Endometrial microvascular endothelial cells (primary cell): ENCODE data around the gene WTAP. TPM values are rescaled to one million over a fixed set of nuclear protein-coding genes. Genes with fewer than 3 reads are reported as not detected.
"Not testable (repeated sequence)": the region's sequence is repeated elsewhere in the genome, so short reads cannot be mapped to it uniquely, and the experiment has no call there.

Experiments
- in situ Hi-C: cut with HindIII; loops from 2 replicates; pipeline ENCODE4 v1.10.0; 2017; ENCODE audit warnings: low sequenced_read_pairs, low pct_unique_long_range_greater_than_20kb; ENCODE audit errors: inconsistent ontology term
- total RNA-seq: library from RNA; depleted of rRNA; stranded (reverse); fragments of >200 nt; gene quantifications from one replicate; pipeline ENCODE4 v1.2.3, GENCODE V29; 2015; ENCODE audit errors: inconsistent ontology term

The WTAP gene
- total RNA-seq, 1 donor from 2014 or later: 52.8 TPM

DNA sequence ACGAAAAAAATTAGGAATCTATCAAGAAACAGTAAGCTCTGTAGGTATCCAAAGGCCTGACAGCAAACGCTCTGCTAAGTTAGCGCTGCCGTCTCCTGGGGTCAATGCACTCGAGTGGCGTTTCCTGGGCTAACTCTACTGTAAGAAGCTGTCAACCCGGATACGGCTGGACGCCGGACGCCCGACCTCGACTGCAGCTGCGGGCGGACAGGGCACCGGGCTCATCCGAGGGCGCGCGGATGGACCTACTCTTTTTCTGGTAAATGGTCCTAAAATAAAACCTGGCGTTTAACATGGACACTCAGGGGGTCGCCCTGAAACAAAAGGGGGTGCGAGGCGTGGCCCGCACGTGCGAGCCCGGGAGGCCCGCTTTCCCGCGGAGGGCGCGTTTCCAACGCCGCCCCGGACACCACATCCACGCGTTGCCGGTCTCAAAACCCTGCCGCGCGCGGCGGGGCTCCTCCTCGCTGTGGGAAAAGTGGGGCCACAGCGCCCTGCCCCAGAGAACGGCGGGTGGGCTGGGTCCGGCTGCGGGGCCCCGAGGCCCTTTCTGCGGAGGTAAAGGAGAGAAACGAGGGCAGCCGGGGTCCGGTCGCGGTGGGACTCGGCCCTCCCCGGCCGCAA, 61.6 kb downstream of the WTAP start:
- in situ Hi-C loops: no loop called here

DNA sequence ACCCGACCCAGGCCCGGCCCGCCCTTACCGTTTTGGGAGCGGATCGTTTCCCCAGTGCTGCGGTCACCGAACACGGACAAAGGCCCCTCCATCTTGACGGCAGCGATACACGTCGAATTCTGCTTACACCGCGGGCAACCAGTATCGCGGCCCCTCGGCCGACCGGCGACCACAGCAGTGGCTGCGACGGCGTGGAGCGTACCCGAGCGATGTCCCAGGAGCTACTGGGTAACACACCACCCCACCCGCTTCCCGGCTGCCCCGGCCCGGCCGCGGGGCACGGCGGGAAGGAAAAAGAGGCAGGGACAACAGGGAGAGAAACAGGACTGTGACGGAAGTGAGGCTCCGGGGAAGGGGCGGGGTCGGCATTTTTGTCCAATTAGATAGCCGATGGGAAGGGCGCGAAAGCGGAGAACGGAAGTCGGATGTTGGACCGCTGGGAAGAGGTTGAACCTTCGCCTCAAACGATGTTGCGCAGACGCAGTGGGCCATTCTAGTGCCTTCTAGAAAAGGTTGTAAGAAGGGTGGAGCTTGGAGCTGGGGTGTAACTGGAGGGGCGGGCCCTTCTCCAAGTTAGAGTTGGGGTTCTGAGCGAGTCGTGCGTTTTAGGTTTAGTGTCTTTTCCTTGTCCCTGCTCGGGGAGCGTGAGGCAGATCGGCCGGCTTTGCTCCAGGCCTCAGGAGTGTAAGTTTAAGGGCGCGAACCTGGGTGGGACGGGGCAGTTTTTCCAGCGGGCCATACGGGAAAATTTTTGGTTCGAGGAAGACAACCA, 62.3 kb downstream of the WTAP start, which contains the start of gene TCP1:
TSS of gene TCP1 (minus strand) at position 226 of the 772 bp plus-strand sequence. CDS start at position 92, 134 bp downstream.
- in situ Hi-C loops: no loop called here

- in situ Hi-C loops: no loop called here
Measured at GRCh38 chr6:159790149-159790955, 63.0 kb downstream of the WTAP start, which contains the start of gene MRPL18. Gene MRPL18, plus strand, starts transcription at chr6:159790467. Its CDS starts 121 bp downstream, at chr6:159790588.

DNA sequence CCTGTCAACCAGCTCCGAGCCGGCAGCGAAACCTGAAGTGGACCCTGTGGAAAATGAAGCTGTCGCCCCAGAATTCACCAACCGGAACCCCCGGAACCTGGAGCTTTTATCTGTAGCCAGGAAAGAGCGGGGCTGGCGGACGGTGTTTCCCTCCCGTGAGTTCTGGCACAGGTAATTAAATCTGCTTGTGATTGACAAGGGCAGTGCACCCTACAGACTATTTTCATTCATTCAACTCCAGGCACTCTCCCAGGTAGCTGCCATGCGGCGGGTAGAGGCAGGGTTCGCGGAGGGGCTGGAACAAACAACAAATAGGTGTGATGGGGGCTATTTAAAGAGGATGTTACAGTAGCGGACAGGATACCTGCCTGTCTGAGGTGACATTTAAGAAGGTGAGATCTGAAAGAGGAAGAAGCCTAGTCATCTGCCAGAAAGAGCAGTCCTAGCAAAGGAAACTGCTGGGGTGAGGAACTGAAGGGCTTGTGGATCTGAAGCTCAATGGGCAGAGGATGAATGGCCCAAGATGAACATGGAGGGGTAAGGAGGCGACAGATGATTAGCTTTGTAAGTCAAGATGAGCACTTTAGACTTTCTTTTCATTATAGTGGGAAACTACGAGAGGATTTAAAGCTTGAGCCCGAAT, 63.8 kb downstream of the WTAP start:
- in situ Hi-C loops: no loop called here

- in situ Hi-C loops: not testable (repeated sequence)
Measured at GRCh38 chr6:159794976-159795375, 67.7 kb downstream of the WTAP start.

DNA sequence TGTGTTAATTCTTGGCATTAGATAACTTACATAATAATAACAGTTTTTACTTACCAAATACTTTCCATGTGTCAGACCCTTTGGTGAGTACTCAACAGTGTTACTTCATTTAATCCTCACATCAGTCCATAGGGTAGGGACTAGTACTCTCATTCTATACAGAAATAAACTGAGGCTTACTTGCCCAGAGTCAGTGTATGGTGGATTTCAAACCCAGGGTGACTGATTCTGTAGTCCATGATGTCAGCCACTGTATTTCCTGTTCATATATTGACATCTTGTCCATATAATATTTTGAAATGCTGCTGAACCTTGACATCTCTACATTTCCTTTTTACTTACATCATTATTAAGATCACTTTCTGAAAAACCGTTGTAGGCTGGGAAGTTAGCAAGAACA, 70.2 kb downstream of the WTAP start:
- in situ Hi-C loops: no loop called here

DNA sequence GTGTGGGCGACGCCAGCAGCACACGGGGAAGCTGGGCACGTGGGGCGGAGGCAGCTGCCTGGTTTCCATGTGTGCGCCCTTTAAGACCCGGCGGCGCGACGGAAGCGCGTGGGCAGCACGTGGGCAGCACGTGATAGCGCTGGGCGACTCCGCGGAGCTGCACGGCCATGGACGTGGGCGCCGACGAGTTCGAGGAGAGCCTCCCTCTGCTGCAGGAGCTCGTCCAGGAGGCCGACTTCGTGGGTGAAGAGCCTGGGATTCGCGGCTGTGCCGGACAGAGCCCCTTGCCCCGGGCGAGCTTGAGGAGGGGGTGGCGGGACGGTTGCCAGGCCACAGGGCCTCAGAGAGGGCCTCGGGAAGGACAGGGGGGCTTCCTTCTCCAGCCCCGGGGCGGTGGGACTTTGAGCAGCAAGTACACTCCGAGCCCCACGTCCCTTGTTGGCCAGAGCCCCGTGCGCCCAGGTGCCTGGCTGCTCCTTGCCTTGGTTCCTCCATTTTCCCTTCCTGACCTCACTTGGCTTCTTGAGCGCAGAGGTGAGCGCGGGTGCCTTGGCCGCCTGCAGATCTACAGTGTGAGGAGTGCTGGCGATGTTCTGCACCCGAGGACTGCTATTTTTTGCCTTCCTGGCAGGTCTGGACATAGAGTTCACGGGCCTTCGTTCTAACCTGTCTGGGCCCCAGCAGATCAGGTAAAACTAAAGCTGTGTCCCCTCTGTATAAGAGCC, 73.0 kb downstream of the WTAP start, which contains the start of gene PNLDC1:
TSS of gene PNLDC1 (plus strand) at position 136 of the 725 bp plus-strand sequence. CDS start at position 168, 32 bp downstream.
- in situ Hi-C loops: no loop called here

DNA sequence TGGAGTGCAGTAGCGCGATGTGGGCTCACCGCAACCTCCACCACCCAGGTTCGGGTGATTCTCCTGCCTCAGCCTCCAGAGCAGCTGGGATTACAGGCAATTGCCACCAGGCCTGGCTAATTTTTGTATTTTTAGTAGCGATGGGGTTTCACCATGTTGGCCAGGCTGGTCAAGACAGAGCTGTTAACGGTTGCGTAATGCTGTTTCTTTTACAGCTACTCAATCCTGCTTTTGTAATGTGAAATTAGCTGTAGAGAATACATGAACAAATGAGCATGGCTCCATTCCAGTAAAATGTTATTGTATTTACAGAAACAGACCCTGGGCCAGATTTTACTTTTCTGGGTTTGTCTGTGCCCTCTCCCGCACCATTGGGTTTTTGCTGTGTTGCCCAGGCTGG, 74.6 kb downstream of the WTAP start:
- in situ Hi-C loops: no loop called here

DNA sequence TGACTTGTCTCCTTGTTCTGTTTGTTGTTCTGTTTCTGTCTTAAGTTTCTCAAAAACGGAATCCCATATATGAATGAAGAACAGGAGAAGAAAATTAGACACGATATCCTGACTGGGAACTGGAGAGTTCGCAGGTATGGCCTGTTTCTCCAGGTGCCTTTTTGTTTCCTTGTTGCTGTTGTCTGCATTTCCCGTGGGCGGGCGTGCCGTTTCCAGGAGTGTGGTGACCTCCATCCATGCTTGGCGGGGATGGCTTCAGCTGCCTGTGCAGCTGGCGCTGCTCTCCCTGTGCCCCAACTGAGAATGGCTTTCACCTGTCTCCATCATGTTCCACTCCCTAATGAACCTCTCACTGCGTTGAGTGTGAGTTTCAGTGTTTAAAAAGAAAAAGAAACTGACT, 77.2 kb downstream of the WTAP start:
- in situ Hi-C loops: no loop called here

DNA sequence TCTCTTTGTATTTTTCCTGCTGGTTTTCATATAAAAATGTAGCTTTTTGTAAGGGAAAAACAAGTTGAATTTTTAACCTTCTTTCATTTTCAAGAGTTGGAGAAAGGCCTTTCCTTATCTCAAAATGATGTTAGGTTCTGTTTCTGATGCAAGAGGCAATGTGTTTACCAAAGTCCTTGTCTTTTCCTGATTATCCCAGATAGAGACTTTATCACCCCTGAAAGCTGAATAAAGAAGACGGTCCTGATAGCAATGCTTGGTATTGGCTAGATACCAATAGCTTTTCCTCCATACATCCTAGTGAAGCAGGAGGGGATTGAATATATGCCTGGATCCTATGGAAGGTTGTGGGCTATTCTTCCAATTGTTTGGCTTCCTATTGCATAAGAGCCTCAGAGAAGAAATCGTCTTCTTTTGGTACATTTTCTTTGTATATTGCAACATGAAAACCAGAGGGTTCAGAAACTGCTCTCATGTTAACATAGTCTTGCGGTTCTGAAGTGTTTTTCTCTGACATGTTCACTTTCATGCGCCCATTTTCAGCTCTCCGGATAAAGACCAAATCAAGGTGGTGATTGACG, 78.2 kb downstream of the WTAP start:
- in situ Hi-C loops: no loop called here

Other genes with a start within 250 kb of the WTAP start
- 111 TPM for gene SOD2, start 34.3 kb upstream of the WTAP start, total RNA-seq
- gene ACAT2, start 34.5 kb downstream of the WTAP start, total RNA-seq: 24.8 TPM
- 324 TPM for gene TCP1, start 62.1 kb downstream of the WTAP start, total RNA-seq
- gene MRPL18, start 63.0 kb downstream of the WTAP start, total RNA-seq: 155 TPM
- not detected for gene PNLDC1, start 72.8 kb downstream of the WTAP start, total RNA-seq
- not detected for gene MAS1, start 163.5 kb downstream of the WTAP start, total RNA-seq
- gene IGF2R, start 241.6 kb downstream of the WTAP start, total RNA-seq: 23.5 TPM